Activated B cell treated with CpG ODN at 0.5 μM for 24 hours (primary cell): Measurements from ENCODE around the gene PELI3. TPM values are rescaled to one million over a fixed set of nuclear protein-coding genes. Genes with fewer than 3 reads are reported as not detected.
"Not testable (repeated sequence)": the region's sequence is repeated elsewhere in the genome, so short reads cannot be mapped to it uniquely, and the experiment has no call there.

Source experiments
- ATAC-seq: fragments of 200-7000 bp; cut with Tn5 transposase; one replicate; pipeline ENCODE4 v1.10.0; 2021; ENCODE audit warnings: low read depth, mild to moderate bottlenecking, moderate library complexity
- CTCF ChIA-PET: fragments of 350-600 bp; sonication (Branson Sonifier 250); formaldehyde crosslinking; loops from one replicate; lab custom pipeline; 2021; ENCODE audit warnings: antibody characterized with exemption; lab: Charles Lee
- POLR2A ChIA-PET: fragments of 350-600 bp; sonication (Branson Sonifier 250); formaldehyde crosslinking; loops from one replicate; lab custom pipeline; 2021; ENCODE audit warnings: antibody characterized with exemption; lab: Charles Lee
- DNase-seq: peaks from one replicate; pipeline ENCODE4 v3.0.0; 2022
- H3K27ac Mint-ChIP-seq: one replicate; pipeline ENCODE4 v1.8.0; 2020; ENCODE audit warnings: mixed read lengths
- H3K27me3 Mint-ChIP-seq: one replicate; pipeline ENCODE4 v1.8.0; 2021; ENCODE audit warnings: mixed read lengths
- H3K36me3 Mint-ChIP-seq: one replicate; pipeline ENCODE4 v1.8.0; 2021; ENCODE audit warnings: low read depth, mixed read lengths
- H3K4me1 Mint-ChIP-seq: one replicate; pipeline ENCODE4 v1.8.0; 2021; ENCODE audit warnings: mixed read lengths
- H3K4me3 Mint-ChIP-seq: one replicate; pipeline ENCODE4 v1.8.0; 2020; ENCODE audit warnings: mild to moderate bottlenecking, mixed read lengths
- H3K9me3 Mint-ChIP-seq: one replicate; pipeline ENCODE4 v1.8.0; 2020; ENCODE audit warnings: mixed read lengths
- intact Hi-C: fragments of 100-400 bp; cut with micrococcal nuclease; formaldehyde crosslinking; loops from one replicate; pipeline ENCODE4 v1.15.1; 2024
- total RNA-seq: library from RNA; stranded (reverse); gene quantifications from 2 replicates; pipeline ENCODE4 v1.2.3, GENCODE V29; 2022
- TF ChIP-seq, protein P1 (sequence below): fragments of 200-600 bp; IDR thresholded peaks from one replicate; pipeline ENCODE4 v1.8.0; 2022; ENCODE audit warnings: antibody characterized with exemption, mild to moderate bottlenecking

The PELI3 gene
- total RNA-seq, 1 donor from 2014 or later: 8.5 TPM

DNA sequence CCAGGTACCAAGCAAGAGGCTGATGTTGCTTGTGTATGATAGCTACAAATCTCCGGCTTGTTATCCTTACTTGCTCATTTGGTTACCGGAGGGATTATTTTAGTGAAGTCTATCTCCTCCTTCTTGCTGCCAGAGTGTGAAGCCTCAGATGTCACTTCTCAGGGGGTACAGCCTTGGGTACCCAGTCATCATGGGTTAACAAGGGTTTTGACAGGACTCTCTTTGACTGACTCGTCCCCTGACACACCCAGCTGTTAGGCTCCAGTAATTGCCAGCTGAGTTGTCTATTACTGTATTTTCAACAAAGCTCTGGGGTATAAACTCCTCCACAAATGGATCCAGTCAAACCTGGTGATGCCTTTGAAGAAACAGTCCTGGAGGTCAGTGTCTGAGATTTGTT lies 11.9 kb upstream of the PELI3 start:
- ATAC-seq (no peak), DNase-seq (no peak)
- CTCF ChIA-PET: interaction anchor here (1.1 kb wide), 1 partner anchor 16 kb away, joined by 3 read pairs; the partner anchor contains the start of gene MRPL11
- TF ChIP-seq, protein P1, sequence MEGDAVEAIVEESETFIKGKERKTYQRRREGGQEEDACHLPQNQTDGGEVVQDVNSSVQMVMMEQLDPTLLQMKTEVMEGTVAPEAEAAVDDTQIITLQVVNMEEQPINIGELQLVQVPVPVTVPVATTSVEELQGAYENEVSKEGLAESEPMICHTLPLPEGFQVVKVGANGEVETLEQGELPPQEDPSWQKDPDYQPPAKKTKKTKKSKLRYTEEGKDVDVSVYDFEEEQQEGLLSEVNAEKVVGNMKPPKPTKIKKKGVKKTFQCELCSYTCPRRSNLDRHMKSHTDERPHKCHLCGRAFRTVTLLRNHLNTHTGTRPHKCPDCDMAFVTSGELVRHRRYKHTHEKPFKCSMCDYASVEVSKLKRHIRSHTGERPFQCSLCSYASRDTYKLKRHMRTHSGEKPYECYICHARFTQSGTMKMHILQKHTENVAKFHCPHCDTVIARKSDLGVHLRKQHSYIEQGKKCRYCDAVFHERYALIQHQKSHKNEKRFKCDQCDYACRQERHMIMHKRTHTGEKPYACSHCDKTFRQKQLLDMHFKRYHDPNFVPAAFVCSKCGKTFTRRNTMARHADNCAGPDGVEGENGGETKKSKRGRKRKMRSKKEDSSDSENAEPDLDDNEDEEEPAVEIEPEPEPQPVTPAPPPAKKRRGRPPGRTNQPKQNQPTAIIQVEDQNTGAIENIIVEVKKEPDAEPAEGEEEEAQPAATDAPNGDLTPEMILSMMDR: no peak
- no peaks in the 10 kb centered on the region for H3K9me3 Mint-ChIP-seq
- no peak overlapping the region for H3K27ac Mint-ChIP-seq
- no peaks in the 10 kb centered on the region for H3K36me3 Mint-ChIP-seq
- POLR2A ChIA-PET: interaction anchor here (1.3 to 1.9 kb wide), 2 partner anchors 16 to 25 kb away, joined by 3 to 6 read pairs; partner anchors contain the start of genes DPP3 and MRPL11
- intact Hi-C loops: no loop called here
- H3K4me3 Mint-ChIP-seq: no peak overlapping the region
- H3K4me1 Mint-ChIP-seq: peaks cover 37% of the 10 kb centered on the region
- peaks cover 8% of the 10 kb centered on the region for H3K27me3 Mint-ChIP-seq

- TF ChIP-seq, protein P1: no peak
- Mint-ChIP-seq H3K27ac (peak overlapping the region; percentile 79), H3K27me3 (peaks cover 8% of the 10 kb centered on the region), H3K36me3 (no peaks in the 10 kb centered on the region), H3K9me3 (no peaks in the 10 kb centered on the region), H3K4me3 (peak overlapping the region; percentile 55), H3K4me1 (peaks cover 43% of the 10 kb centered on the region)
- ATAC-seq: peak; percentile 72
- ChIA-PET CTCF (interaction anchor here (1.7 kb wide), 1 partner anchor 19 kb away, joined by 8 read pairs; the partner anchor contains the start of gene MRPL11), POLR2A (interaction anchor here (0.6 to 2.7 kb wide), 7 partner anchors 9 to 1328 kb away, joined by 3 to 34 read pairs (median 4); partner anchors contain the start of genes DPP3, PELI3 and RBM4B)
- intact Hi-C loops: loop anchor here (1.0 kb wide), 1 partner anchor 8 kb away; the partner anchor contains the start of gene PELI3
- no peak for DNase-seq
These were observed 8.9 kb upstream of the PELI3 start for GRCh38 chr11:66457826-66458225.

DNA sequence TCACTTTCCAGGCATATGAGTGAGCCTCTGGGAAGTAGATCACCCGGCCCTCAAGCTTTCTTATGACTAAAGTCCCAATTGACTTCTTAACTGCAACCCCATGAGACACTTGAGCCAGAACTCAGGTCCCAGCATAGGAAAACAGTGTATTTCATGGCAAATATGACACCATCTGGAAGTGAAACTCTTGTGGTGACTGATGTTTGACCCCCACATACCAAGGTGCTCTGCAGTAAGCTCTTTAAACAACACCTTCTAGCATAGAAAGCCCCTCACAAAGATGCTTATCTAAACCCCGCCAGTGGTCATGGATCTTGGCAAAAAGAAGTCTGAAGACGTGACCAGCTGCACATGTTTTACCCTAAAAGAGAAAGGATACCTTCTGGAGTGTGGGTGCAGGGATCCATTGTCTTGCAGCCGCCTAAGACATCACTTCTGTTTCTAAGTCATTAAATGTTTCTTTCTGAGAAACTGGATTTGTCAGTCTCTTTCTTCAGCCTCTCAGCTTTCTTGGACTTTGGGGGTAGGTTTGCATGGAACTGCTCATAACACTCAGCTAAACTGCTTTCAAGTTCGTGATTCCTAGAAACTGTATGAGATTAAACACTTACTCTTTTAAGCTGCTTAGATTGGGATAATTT lies 7.4 kb upstream of the PELI3 start:
- DNase-seq (no peak), ATAC-seq (peak; percentile 64)
- Mint-ChIP-seq H3K4me1 (peaks cover 48% of the 10 kb centered on the region), H3K4me3 (peak overlapping the region; percentile 55), H3K9me3 (no peaks in the 10 kb centered on the region), H3K36me3 (no peaks in the 10 kb centered on the region), H3K27me3 (peaks cover 2% of the 10 kb centered on the region), H3K27ac (peak overlapping the region; percentile 79)
- intact Hi-C loops: no loop called here
- TF ChIP-seq, protein P1: no peak
- ChIA-PET CTCF (interaction anchor here (0.9 to 1.6 kb wide), 4 partner anchors 19 to 219 kb away, joined by 3 to 6 read pairs (median 4); partner anchors contain the start of genes MRPL11 and RBM4B), POLR2A (interaction anchor here (0.5 to 2.7 kb wide), 3 partner anchors 20 to 570 kb away, joined by 3 to 15 read pairs (median 10); partner anchors contain the start of genes DPP3 and MRPL11)

DNA sequence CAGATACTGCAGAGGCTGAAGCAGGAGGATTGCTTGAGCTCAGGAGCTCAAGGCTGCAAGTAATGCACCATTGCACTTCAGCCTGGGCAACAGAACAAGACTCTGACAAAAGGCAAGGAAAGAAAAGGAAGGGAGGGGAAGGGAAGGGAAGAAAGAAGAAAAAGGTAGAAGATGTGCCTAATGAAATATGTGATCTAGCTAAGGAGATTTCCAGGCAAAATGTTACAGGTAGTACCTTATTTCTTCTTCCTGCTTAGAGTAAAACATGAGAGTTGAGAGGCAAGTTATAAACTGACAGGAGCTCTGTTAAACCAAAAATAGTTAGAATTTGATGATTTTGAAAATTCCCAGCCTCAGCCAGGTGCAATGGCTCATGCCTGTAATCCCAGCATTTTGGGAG lies 4.7 kb upstream of the PELI3 start:
- ATAC-seq: no peak
- no peak for DNase-seq
- no peaks in the 10 kb centered on the region for H3K9me3 Mint-ChIP-seq
- TF ChIP-seq, protein P1: no peak
- H3K27me3 Mint-ChIP-seq: no peaks in the 10 kb centered on the region
- ChIA-PET CTCF (interaction anchor here (1.1 to 1.2 kb wide), 2 partner anchors 23 to 216 kb away, joined by 3 read pairs; partner anchors contain the start of genes MRPL11 and RBM4B), POLR2A (interaction anchor here (1.2 kb wide), 1 partner anchor 23 kb away, joined by 3 read pairs; the partner anchor contains the start of gene MRPL11)
- H3K36me3 Mint-ChIP-seq: no peaks in the 10 kb centered on the region
- peaks cover 58% of the 10 kb centered on the region for H3K4me1 Mint-ChIP-seq
- no peak overlapping the region for H3K4me3 Mint-ChIP-seq
- intact Hi-C loops: no loop called here
- no peak overlapping the region for H3K27ac Mint-ChIP-seq

GRCh38 chr11:66462911-66463310 lies 3.8 kb upstream of the PELI3 start:
- Mint-ChIP-seq H3K27me3 (no peaks in the 10 kb centered on the region), H3K36me3 (no peaks in the 10 kb centered on the region), H3K4me3 (no peak overlapping the region), H3K9me3 (no peaks in the 10 kb centered on the region), H3K4me1 (peaks cover 58% of the 10 kb centered on the region), H3K27ac (no peak overlapping the region)
- intact Hi-C loops: no loop called here
- DNase-seq: no peak
- ChIA-PET POLR2A (interaction anchor here (1.2 kb wide), 1 partner anchor 24 kb away, joined by 3 read pairs; the partner anchor contains the start of gene MRPL11), CTCF (interaction anchor here (0.8 to 1.3 kb wide), 2 partner anchors 23 to 24 kb away, joined by 3 read pairs; partner anchors contain the start of gene MRPL11)
- no peak for ATAC-seq
- TF ChIP-seq, protein P1: no peak

DNA sequence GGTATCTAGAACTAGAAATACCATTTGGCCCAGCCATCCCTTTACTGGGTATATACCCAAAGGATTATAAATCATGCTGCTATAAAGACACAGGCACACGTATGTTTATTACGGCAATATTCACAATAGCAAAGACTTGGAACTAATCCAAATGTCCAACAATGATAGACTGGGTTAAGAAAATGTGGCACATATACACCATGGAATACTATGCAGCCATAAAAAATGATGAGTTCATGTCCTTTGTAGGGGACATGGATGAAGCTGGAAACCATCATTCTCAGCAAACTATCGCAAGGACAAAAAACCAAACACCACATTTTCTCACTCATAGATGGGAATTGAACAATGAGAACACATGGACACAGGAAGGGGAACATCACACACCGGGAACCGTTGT lies 2.6 kb upstream of the PELI3 start:
- DNase-seq, H3K27me3 Mint-ChIP-seq, H3K36me3 Mint-ChIP-seq, POLR2A ChIA-PET, ATAC-seq, H3K9me3 Mint-ChIP-seq, intact Hi-C loops, H3K4me3 Mint-ChIP-seq, H3K27ac Mint-ChIP-seq: not testable (repeated sequence)
- peaks cover 50% of the 10 kb centered on the region for H3K4me1 Mint-ChIP-seq
- CTCF ChIA-PET: interaction anchor here (1.3 kb wide), 1 partner anchor 25 kb away, joined by 3 read pairs; the partner anchor contains the start of gene MRPL11
